Activated naive CD8-positive, alpha-beta T cell treated with anti-CD3 and anti-CD28 coated beads, Interleukin-2, amount 50 U/mL, for 24 hours (primary cell): ENCODE measurements around the gene CEP89.
"Not testable (repeated sequence)": the region's sequence is repeated elsewhere in the genome, so short reads cannot be mapped to it uniquely, and the experiment has no call there.

Experiments used
- ATAC-seq: fragments of 150-1000 bp; cut with Tn5 transposase; one replicate; pipeline ENCODE4 v1.10.0; 2021
- DNase-seq: peaks from one replicate; pipeline ENCODE4 v3.0.0; 2021
- H3K27ac Mint-ChIP-seq: one replicate; pipeline ENCODE4 v1.8.0; 2021; ENCODE audit warnings: mild to moderate bottlenecking, mixed read lengths
- H3K27me3 Mint-ChIP-seq: one replicate; pipeline ENCODE4 v1.8.0; 2021; ENCODE audit warnings: mixed read lengths
- H3K36me3 Mint-ChIP-seq: one replicate; pipeline ENCODE4 v1.8.0; 2021; ENCODE audit warnings: low read depth, mixed read lengths
- H3K4me1 Mint-ChIP-seq: one replicate; pipeline ENCODE4 v1.8.0; 2021; ENCODE audit warnings: mixed read lengths
- H3K4me3 Mint-ChIP-seq: one replicate; pipeline ENCODE4 v1.8.0; 2021; ENCODE audit warnings: mild to moderate bottlenecking, moderate library complexity, mixed read lengths
- H3K9me3 Mint-ChIP-seq: one replicate; pipeline ENCODE4 v1.8.0; 2021; ENCODE audit warnings: mixed read lengths

The CEP89 gene

DNA sequence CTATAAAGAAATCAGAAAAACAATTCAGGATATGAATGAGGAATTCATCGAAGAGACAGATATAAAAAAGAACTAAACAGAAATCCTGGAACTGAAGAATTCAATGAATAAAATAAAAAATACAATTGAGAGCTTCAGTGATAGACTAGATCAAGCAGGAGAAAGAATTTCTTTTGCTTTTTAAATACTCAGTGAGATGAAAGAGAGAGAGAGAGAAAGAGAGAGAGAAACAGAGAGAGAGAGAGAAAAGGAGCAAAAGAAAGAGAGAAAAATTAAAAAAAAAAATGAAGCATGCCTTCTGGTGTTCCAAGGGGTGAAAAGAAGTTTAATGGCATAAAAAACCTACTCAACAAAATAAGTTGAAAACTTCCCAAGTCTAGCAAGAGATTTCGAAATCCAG, 80.1 kb downstream of the CEP89 start:
- DNase-seq (no peak), ATAC-seq (no peak)
- Mint-ChIP-seq H3K27me3 (no peaks in the 10 kb centered on the region), H3K9me3 (peaks cover 25% of the 10 kb centered on the region), H3K4me3 (no peak overlapping the region), H3K27ac (no peak overlapping the region), H3K4me1 (peaks cover 6% of the 10 kb centered on the region), H3K36me3 (peaks cover 39% of the 10 kb centered on the region)

DNA sequence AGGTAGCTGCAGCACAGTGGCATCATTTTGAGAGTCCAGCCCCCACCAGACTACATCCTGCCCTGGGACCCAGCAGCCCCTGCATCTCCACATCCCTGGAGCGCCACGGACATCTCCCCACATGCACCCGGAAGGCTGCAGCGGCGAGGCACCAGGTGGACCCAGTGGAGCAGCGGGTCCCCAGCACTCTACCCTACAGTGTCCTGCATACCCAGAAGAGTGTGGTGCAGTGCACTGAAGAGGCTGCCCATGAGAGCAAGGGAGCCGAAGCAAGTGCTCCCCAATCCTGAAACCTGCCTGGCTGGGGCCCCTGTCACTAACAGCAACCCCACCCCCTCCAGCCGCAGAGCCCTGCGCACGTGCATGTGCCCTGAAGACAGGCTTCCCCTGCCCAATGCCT, 80.9 kb downstream of the CEP89 start:
- H3K27ac Mint-ChIP-seq = no peak overlapping the region
- H3K4me3 Mint-ChIP-seq = no peak overlapping the region
- H3K36me3 Mint-ChIP-seq = peaks cover 38% of the 10 kb centered on the region
- peaks cover 25% of the 10 kb centered on the region for H3K9me3 Mint-ChIP-seq
- DNase-seq = no peak
- H3K27me3 Mint-ChIP-seq = no peaks in the 10 kb centered on the region
- peaks cover 6% of the 10 kb centered on the region for H3K4me1 Mint-ChIP-seq
- no peak for ATAC-seq

DNA sequence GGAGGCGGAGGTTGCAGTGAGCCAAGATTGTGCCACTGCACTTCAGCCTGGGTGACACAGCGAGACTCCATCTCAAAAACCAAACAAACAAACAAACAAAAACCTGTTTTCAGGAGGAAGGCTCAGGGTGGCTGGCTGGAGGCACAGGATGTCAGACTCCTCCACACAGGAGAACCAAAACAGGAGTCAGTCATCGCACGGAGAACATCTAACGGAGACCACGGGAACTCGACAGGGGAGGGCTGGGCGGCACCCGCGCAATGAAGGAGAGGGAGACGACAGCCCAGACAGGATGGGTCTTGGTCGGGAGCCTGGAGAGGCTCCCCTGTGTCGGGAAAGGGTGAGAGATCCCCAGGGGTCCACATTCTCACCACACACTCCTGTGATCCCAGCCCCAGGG, 81.4 kb downstream of the CEP89 start:
- Mint-ChIP-seq H3K36me3 (peaks cover 33% of the 10 kb centered on the region), H3K4me1 (peaks cover 3% of the 10 kb centered on the region), H3K4me3 (no peak overlapping the region), H3K9me3 (peaks cover 25% of the 10 kb centered on the region), H3K27me3 (no peaks in the 10 kb centered on the region), H3K27ac (no peak overlapping the region)
- ATAC-seq = no peak
- DNase-seq = no peak

DNA sequence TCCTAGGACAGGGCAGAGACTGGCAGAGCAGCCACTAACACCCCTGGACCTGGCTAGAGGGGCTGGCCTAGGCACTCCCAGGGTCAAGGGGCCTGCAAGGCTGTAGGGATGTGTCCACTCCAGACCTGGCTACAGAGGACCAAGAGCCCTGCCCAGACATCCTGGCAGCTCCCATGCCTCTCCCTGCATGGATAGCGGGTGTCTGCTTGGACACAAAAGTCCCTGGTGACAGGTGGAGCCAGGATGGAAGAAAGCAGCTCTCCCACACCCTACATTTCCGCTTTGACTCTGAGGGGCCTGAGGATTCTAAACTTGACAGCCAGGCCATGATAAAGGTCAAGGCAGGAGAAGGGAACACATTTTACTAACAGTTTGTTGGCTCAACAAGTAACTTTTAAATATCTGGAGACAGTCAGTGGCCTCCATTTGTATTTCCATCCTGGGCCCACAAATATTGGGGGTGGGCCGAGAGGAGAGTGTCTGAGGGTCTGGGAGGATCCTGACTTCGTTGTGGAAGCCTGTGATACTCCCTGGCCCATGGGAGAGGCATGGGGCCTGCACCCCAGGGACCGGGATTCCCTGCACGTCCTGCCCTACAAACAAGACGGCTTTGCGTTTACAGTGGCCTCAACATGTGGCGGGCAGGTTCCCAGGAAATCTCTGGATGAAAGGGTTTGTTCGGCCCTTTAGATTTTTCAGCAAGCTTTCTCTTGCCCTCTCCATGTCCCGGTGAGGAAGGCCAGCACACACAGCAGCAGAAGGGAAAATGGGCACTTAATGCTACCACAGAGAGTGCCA, 82.4 kb downstream of the CEP89 start:
- H3K9me3 Mint-ChIP-seq = peaks cover 21% of the 10 kb centered on the region
- no peak overlapping the region for H3K4me3 Mint-ChIP-seq
- no peak for ATAC-seq

DNA sequence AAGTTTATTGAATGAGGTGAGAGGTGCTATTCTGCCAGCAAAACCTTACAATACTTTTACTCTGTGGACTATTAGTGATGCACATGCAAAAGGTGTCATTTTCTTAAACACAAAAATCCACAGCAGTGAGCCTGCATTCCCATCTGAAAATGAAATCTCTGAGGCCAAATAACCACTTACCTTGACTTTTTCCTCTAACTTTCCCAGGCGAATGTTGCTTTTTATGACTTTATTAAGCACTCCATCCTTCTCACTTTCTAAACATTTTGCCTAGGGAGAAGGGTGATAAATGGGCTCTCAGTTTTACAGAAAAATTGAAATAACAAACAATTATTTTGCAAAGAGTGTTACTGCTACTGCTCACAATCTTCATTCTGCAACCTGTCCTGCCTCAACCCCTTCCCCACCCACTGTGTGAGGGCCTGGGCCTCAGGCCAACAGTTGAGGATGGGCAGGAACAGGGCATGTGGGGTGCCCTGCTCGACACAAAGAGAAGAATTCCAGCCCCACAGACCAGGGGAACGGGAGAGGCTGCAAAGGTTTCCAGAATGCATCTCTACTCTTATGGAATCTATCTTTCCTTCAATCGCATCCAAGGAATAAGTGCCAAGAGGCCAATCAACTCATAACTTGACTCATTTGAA, 84.1 kb downstream of the CEP89 start:
- DNase-seq (no peak), ATAC-seq (no peak)
- Mint-ChIP-seq H3K4me3 (no peak overlapping the region), H3K9me3 (peaks cover 10% of the 10 kb centered on the region), H3K36me3 (peaks cover 18% of the 10 kb centered on the region), H3K4me1 (no peaks in the 10 kb centered on the region), H3K27me3 (no peaks in the 10 kb centered on the region), H3K27ac (no peak overlapping the region)

More for the DNA sequence above, 82.4 kb downstream of the CEP89 start:
- H3K27me3 Mint-ChIP-seq = no peaks in the 10 kb centered on the region
- H3K4me1 Mint-ChIP-seq = no peaks in the 10 kb centered on the region
- peaks cover 26% of the 10 kb centered on the region for H3K36me3 Mint-ChIP-seq
- no peak overlapping the region for H3K27ac Mint-ChIP-seq
- DNase-seq = no peak

DNA sequence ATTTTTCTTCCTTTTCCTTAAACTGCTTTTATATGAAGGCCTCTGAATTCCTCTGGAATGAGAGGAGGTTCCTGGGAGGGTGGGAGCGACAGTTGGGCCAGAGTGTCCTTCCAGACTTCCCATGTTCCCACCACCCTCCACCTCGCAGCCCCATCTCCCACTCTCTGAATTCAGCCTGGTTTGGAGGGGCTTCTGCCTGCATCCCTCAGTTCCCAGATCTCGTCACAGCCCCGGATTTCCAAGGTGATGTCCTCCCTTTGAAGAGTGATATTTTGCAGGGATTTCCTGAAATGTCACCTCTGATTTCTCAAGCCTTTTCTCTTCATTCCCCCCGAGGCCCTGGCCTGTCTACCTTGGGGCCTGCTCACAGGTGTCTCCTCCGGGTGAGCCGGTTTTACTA, 85.5 kb downstream of the CEP89 start:
- H3K27ac Mint-ChIP-seq = no peak overlapping the region
- ATAC-seq (no peak), DNase-seq (no peak)
- H3K4me3 Mint-ChIP-seq = no peak overlapping the region
- peaks cover 8% of the 10 kb centered on the region for H3K36me3 Mint-ChIP-seq
- H3K9me3 Mint-ChIP-seq = peaks cover 2% of the 10 kb centered on the region
- H3K27me3 Mint-ChIP-seq = no peaks in the 10 kb centered on the region
- no peaks in the 10 kb centered on the region for H3K4me1 Mint-ChIP-seq

DNA sequence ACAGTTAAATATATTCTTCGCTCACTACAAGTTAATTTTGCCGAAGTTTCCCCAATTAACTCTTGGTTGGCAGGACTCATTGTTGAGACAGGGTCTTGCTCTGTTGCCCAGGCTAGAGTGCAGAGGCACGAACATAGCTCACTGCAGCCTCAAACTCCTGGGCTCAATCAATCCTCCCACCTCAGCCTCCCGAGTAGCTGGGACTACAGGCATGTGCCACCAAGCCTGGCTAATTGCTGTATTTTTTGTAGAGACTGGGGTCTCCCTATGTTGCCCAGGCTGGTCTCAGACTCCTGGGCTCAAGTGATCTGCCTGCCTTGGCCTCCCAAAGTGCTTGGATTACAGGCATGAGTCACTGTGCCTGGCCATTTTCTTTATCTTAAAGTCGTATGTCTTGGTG, 86.5 kb downstream of the CEP89 start:
- not testable (repeated sequence) for H3K4me1 Mint-ChIP-seq, DNase-seq, H3K36me3 Mint-ChIP-seq, H3K27me3 Mint-ChIP-seq, H3K4me3 Mint-ChIP-seq, H3K9me3 Mint-ChIP-seq, ATAC-seq, H3K27ac Mint-ChIP-seq

DNA sequence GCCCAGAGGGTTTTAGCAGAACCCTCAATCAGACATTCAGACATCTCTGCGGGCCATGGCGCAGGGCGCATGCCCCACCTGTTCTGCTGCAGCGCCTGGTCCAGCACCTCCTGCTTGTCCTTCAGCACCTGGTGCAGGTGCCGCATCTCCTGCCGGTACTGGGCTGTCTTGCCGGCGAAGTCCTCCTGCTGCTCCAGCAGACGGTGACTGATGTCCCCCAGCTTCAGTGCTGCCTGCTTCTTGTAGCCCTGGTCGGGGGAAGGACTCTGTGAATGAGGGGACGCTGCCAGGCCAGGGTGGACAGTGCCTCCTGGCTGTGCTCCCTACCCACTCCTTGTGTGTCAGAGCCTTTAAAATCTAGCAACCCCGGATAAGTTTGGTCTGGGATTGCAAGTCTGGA, 90.0 kb downstream of the CEP89 start:
- no peaks in the 10 kb centered on the region for H3K27me3 Mint-ChIP-seq
- no peak overlapping the region for H3K4me3 Mint-ChIP-seq
- no peak for ATAC-seq
- no peaks in the 10 kb centered on the region for H3K9me3 Mint-ChIP-seq
- H3K27ac Mint-ChIP-seq = no peak overlapping the region
- no peak for DNase-seq
- peaks cover 9% of the 10 kb centered on the region for H3K36me3 Mint-ChIP-seq
- H3K4me1 Mint-ChIP-seq = no peaks in the 10 kb centered on the region

DNA sequence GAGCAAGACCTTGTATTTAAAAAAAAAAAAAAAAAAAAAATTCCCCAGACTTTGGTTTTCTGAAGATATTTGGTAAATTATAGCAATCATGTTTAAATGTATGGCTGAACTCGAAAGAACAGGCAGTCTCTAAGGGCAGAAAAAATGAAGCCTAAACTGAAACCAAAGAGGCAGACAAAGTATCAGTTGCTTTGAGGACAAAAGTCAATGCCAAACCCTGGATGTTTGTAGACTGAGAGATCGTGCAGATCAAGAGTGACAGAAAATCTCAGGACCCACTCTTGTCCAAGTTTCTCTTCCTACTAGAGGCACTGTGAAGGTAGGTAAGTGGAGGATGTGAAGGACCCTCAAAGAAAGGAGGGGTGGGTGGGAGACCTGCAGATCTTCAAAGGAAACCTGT, 91.1 kb downstream of the CEP89 start:
- Mint-ChIP-seq H3K27me3 (no peaks in the 10 kb centered on the region), H3K4me1 (no peaks in the 10 kb centered on the region), H3K36me3 (peaks cover 9% of the 10 kb centered on the region), H3K4me3 (no peak overlapping the region), H3K9me3 (no peaks in the 10 kb centered on the region), H3K27ac (no peak overlapping the region)
- DNase-seq (no peak), ATAC-seq (no peak)

DNA sequence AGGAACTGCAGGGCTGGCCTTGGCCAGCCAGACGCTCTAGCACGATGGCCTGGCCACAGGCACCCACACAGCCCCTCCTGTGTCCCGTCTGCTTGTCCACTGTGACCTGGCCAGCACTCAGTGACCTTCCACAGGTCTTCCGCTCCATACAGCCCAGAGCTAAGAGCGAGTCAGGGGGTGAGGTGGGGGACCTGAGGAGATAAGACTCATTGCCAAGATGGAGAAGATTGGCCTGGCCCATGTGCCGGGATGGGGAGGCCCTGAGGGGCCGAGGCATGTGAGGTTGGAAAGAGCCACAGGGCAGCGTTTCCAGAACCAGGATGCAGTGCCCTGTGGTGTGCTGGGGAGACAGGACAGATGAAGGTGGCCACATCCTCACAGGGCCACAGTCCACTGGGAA, 92.0 kb downstream of the CEP89 start:
- no peak for DNase-seq
- no peak overlapping the region for H3K27ac Mint-ChIP-seq
- peaks cover 9% of the 10 kb centered on the region for H3K36me3 Mint-ChIP-seq
- no peaks in the 10 kb centered on the region for H3K4me1 Mint-ChIP-seq
- no peak overlapping the region for H3K4me3 Mint-ChIP-seq
- no peaks in the 10 kb centered on the region for H3K27me3 Mint-ChIP-seq
- no peak for ATAC-seq
- H3K9me3 Mint-ChIP-seq = no peaks in the 10 kb centered on the region

DNA sequence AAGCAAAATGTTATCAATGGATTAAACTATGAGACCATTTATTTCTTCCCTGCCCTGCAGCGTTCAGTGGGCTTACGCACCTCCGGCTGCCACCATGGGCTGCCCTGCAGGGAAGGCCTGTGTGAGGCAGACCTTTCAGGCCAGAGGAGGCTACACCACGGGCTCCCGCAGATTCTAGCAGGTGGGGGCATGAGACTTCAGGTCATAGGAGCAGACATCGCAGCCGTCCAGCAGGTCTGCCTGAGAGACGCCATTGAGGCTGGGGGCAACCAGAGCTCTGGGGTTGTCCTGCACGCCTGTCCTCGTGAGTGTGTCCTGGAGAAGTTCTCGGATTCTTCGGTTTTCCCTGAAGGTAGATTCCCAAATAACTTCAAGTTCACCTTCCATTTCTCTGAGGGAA, 92.8 kb downstream of the CEP89 start:
- Mint-ChIP-seq H3K36me3 (peaks cover 9% of the 10 kb centered on the region), H3K4me1 (no peaks in the 10 kb centered on the region), H3K4me3 (no peak overlapping the region), H3K27me3 (no peaks in the 10 kb centered on the region), H3K9me3 (no peaks in the 10 kb centered on the region), H3K27ac (no peak overlapping the region)
- DNase-seq (no peak), ATAC-seq (no peak)

DNA sequence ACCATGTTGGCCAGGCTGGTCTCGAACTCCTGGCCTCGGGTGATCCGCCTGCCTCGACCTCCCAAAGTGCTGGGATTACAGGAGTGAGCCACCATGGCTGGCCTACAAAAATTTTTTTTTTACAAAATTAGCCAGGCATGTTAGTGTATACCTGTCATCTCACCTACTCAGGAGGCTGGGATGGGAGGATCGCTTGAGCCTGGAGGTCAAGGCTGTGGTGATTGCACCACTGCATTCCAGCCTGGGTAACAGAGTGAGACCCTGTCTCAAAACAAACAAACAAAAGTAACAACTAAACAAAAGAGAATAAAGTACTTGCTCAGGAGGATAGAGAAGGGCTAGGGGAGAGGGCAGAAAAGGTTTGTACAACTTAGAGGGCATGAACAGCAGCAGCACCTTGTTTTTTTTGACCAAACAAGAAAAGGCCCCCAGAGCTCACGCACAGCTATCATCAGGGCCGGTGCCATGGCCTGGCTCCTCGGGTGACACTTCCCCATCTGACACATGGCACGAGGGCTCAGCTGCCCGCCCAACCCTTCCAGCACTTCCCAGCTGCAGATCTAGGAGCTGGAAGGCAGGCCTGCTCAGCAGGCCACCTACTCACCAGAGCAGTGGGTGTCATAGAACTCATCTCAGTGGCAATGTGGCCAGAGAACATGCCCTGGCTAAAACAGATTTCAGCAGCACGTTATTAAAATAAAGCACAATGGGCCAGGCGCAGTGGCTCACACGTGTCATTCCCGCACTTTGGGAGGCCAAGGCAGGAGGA, 93.6 kb downstream of the CEP89 start:
- DNase-seq (no peak), ATAC-seq (no peak)
- H3K36me3 Mint-ChIP-seq = peaks cover 7% of the 10 kb centered on the region
- no peaks in the 10 kb centered on the region for H3K4me1 Mint-ChIP-seq
- H3K4me3 Mint-ChIP-seq = no peak overlapping the region
- H3K27ac Mint-ChIP-seq = no peak overlapping the region
- no peaks in the 10 kb centered on the region for H3K9me3 Mint-ChIP-seq
- no peaks in the 10 kb centered on the region for H3K27me3 Mint-ChIP-seq

DNA sequence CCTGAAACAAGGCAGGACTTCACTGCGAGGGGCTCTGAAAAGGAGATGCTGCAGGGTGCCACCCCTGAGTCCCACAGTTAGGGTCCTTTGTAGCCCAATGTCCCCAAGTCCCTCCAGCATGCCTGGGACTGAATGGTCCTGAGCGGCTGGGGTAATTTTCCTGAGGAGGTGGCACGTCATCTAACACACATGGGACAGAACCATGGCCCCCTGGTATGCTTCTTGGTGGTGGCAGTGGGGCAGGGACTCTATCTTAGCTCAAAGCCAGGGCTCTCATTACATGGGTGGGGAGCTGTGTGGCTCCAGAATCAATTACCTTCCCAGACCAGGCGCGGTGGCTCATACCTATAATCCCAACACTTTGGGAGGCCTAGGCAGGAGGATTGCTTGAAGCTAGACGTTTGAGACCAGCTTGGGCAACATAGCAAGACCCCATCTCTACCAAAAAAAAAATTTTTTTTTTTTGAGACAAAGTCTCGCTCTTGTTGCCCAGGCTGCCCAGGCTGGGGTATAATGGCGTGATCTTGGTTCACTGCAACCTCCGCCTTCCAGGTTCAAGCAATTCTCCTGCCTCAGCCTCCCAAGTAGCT, 94.3 kb downstream of the CEP89 start:
- no peak for ATAC-seq

DNA sequence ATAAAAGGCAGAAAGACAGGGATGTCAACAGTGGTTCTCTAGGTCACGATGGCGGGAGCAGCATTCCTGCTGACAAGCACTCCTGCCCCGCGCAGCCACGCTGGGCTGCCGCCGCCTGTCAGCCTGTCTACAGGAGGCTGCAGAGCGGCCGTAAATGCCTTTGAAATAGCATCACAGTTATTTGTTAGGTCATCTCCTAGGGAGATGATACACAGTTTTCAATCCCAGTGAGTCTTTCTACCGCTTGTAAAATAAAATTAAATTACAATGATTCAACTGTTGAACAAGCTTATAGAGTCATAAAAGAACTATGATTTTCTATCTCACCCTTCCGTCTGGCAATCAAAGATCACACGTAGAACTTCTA, 94.9 kb downstream of the CEP89 start:
- ATAC-seq = no peak
- Mint-ChIP-seq H3K36me3 (peaks cover 7% of the 10 kb centered on the region), H3K4me3 (no peak overlapping the region), H3K27ac (no peak overlapping the region), H3K27me3 (no peaks in the 10 kb centered on the region), H3K9me3 (no peaks in the 10 kb centered on the region), H3K4me1 (no peaks in the 10 kb centered on the region)
- no peak for DNase-seq

More for the DNA sequence above, 94.3 kb downstream of the CEP89 start:
- Mint-ChIP-seq H3K36me3 (peaks cover 7% of the 10 kb centered on the region), H3K27me3 (no peaks in the 10 kb centered on the region), H3K9me3 (no peaks in the 10 kb centered on the region), H3K4me3 (no peak overlapping the region), H3K27ac (no peak overlapping the region), H3K4me1 (no peaks in the 10 kb centered on the region)
- no peak for DNase-seq
